H9 (cell line): ENCODE data around the gene TBC1D22A. TPM values are rescaled to one million over a fixed set of nuclear protein-coding genes. Genes with fewer than 3 reads are reported as not detected.

Experiments
- DNase-seq: peaks from one replicate; pipeline ENCODE4 v3.0.0-alpha.2; 2017
- H2AFZ ChIP-seq: one replicate; pipeline ENCODE4 v1.6.1; 2013; ENCODE audit warnings: mild to moderate bottlenecking, low read length, control low read depth, moderate library complexity
- H2AK5ac ChIP-seq: 2 replicates; pipeline ENCODE4 v1.6.1; 2013; ENCODE audit warnings: low read length, control low read depth, mixed read lengths; ENCODE audit not compliant: insufficient read length
- H2BK120ac ChIP-seq: one replicate; pipeline ENCODE4 v1.6.1; 2013; ENCODE audit warnings: low read depth, mild to moderate bottlenecking, low read length, control low read depth, inconsistent platforms; ENCODE audit not compliant: poor library complexity, severe bottlenecking
- H2BK12ac ChIP-seq: 2 replicates; pipeline ENCODE4 v1.6.1; 2013; ENCODE audit warnings: low read length, control low read depth, mixed read lengths, low read depth; ENCODE audit not compliant: insufficient read length
- H2BK15ac ChIP-seq: 2 replicates; pipeline ENCODE4 v1.6.1; 2013; ENCODE audit warnings: low read depth, low read length, control low read depth
- H2BK20ac ChIP-seq: one replicate; pipeline ENCODE4 v1.6.1; 2013; ENCODE audit warnings: low read depth, mild to moderate bottlenecking, low read length, control low read depth, inconsistent platforms; ENCODE audit not compliant: poor library complexity, severe bottlenecking
- H2BK5ac ChIP-seq: 2 replicates; pipeline ENCODE4 v1.6.1; 2013; ENCODE audit warnings: low read length, control low read depth, mixed read lengths; ENCODE audit not compliant: insufficient read length
- H3K14ac ChIP-seq: 2 replicates; pipeline ENCODE4 v1.6.1; 2013; ENCODE audit warnings: low read length, control low read depth; ENCODE audit not compliant: insufficient read depth
- H3K18ac ChIP-seq: 2 replicates; pipeline ENCODE4 v1.6.1; 2013; ENCODE audit warnings: low read depth, mild to moderate bottlenecking, mixed read lengths, low read length, control low read depth; ENCODE audit not compliant: insufficient read length
- H3K23ac ChIP-seq: 2 replicates; pipeline ENCODE4 v1.6.1; 2013; ENCODE audit warnings: low read length, control low read depth, mixed read lengths, low read depth; ENCODE audit not compliant: insufficient read length
- H3K23me2 ChIP-seq: 2 replicates; pipeline ENCODE4 v1.6.1; 2013; ENCODE audit warnings: low read depth, mild to moderate bottlenecking, mixed read lengths, low read length, control low read depth; ENCODE audit not compliant: insufficient read length, poor library complexity, severe bottlenecking
- H3K27ac ChIP-seq: 2 replicates; pipeline ENCODE4 v1.5.1; 2013; ENCODE audit warnings: low read length, control low read depth, mixed read lengths, low read depth; ENCODE audit not compliant: insufficient read length
- H3K27me3 ChIP-seq: 2 replicates; pipeline ENCODE4 v1.6.1; 2013; ENCODE audit warnings: low read length, control low read depth, inconsistent platforms; ENCODE audit not compliant: insufficient read depth
- H3K4ac ChIP-seq: 2 replicates; pipeline ENCODE4 v1.6.1; 2013; ENCODE audit warnings: low read depth, mild to moderate bottlenecking, control low read depth, inconsistent platforms, low read length, moderate library complexity
- H3K4me1 ChIP-seq: 2 replicates; pipeline ENCODE4 v1.6.1; 2013; ENCODE audit warnings: low read length, control low read depth, inconsistent platforms; ENCODE audit not compliant: insufficient read depth
- H3K4me2 ChIP-seq: 2 replicates; pipeline ENCODE4 v1.6.1; 2013; ENCODE audit warnings: low read length, control low read depth, mixed read lengths; ENCODE audit not compliant: insufficient read length, insufficient read depth
- H3K56ac ChIP-seq: 2 replicates; pipeline ENCODE4 v1.6.1; 2013; ENCODE audit warnings: low read depth, mild to moderate bottlenecking, mixed read lengths, low read length, control low read depth; ENCODE audit not compliant: insufficient read length
- H3K79me1 ChIP-seq: 2 replicates; pipeline ENCODE4 v1.6.1; 2013; ENCODE audit warnings: low read depth, mild to moderate bottlenecking, moderate library complexity, low read length, control low read depth, inconsistent platforms; ENCODE audit not compliant: insufficient read depth, poor library complexity, severe bottlenecking
- H3K79me2 ChIP-seq: 2 replicates; pipeline ENCODE4 v1.6.1; 2013; ENCODE audit warnings: low read length, control low read depth, inconsistent platforms; ENCODE audit not compliant: insufficient read depth
- H3K9ac ChIP-seq: 2 replicates; pipeline ENCODE4 v1.6.1; 2013; ENCODE audit warnings: low read length, control low read depth, mixed read lengths; ENCODE audit not compliant: insufficient read length; ENCODE audit errors: extremely low read depth
- H3K9me3 ChIP-seq: one replicate; pipeline ENCODE4 v1.6.1; 2013; ENCODE audit warnings: low read depth, low read length, inconsistent platforms; ENCODE audit not compliant: control insufficient read depth
- H3T11ph ChIP-seq: one replicate; pipeline ENCODE4 v1.6.1; 2013; ENCODE audit warnings: mild to moderate bottlenecking, low read length, control low read depth, inconsistent platforms
- H4K20me1 ChIP-seq: one replicate; pipeline ENCODE4 v1.6.1; 2013; ENCODE audit not compliant: control insufficient read depth, insufficient read length, insufficient read depth
- H4K5ac ChIP-seq: 2 replicates; pipeline ENCODE4 v1.6.1; 2013; ENCODE audit warnings: low read depth, mild to moderate bottlenecking, mixed read lengths, low read length, control low read depth; ENCODE audit not compliant: insufficient read length
- H4K8ac ChIP-seq: replicated peaks from 2 replicates; pipeline ENCODE4 v1.6.1; 2013; ENCODE audit warnings: low read length, control low read depth, mixed read lengths, low read depth; ENCODE audit not compliant: insufficient read length
- H4K91ac ChIP-seq: 2 replicates; pipeline ENCODE4 v1.6.1; 2013; ENCODE audit warnings: low read depth, mild to moderate bottlenecking, moderate library complexity, mixed read lengths, low read length, control low read depth; ENCODE audit not compliant: insufficient read length
- H3K27ac Mint-ChIP-seq, 3 experiments: 2 replicates in 2 of 3; 3 replicates in 1 of 3; pipeline ENCODE4 v1.8.0; 2020 to 2021; ENCODE audit warnings: mixed read lengths in 3 of 3, mild to moderate bottlenecking in 1 of 3, moderate library complexity in 1 of 3
- H3K27me3 Mint-ChIP-seq: 2 replicates; pipeline ENCODE4 v1.8.0; 2021; ENCODE audit warnings: low read depth, mild to moderate bottlenecking, moderate library complexity, mixed read lengths
- H3K36me3 Mint-ChIP-seq, 3 experiments: 2 replicates in 2 of 3; 3 replicates in 1 of 3; pipeline ENCODE4 v1.8.0; 2020 to 2021; ENCODE audit warnings: low read depth in 3 of 3, mixed read lengths in 3 of 3; ENCODE audit not compliant: insufficient read depth in 1 of 3
- H3K4me1 Mint-ChIP-seq, 2 experiments: 2 replicates each; pipeline ENCODE4 v1.8.0; 2020; ENCODE audit warnings: mixed read lengths in 2 of 2
- H3K4me3 Mint-ChIP-seq, 2 experiments: 2 replicates in 1 of 2; 3 replicates in 1 of 2; pipeline ENCODE4 v1.8.0; 2020 to 2021; ENCODE audit warnings: mild to moderate bottlenecking in 2 of 2, mixed read lengths in 2 of 2, moderate library complexity in 1 of 2
- H3K9me3 Mint-ChIP-seq, 2 experiments: 2 replicates in 1 of 2; 3 replicates in 1 of 2; pipeline ENCODE4 v1.8.0; 2020; ENCODE audit warnings: mild to moderate bottlenecking in 2 of 2, mixed read lengths in 2 of 2, moderate library complexity in 1 of 2
- CTCF ChIP-seq: fragments of 200-600 bp; sonication (generic); conservative IDR thresholded peaks from 3 replicates; pipeline ENCODE4 v1.8.0; 2021; ENCODE audit warnings: antibody characterized with exemption, mild to moderate bottlenecking
- WGBS: extraction: QIAGEN DNeasy Blood & Tissue Kit; methylation state at CpG from one replicate; pipeline ENCODE4 v1.1.7; 2013; ENCODE audit warnings: missing lambda C conversion rate, low lambda C conversion rate, mixed read lengths; ENCODE audit not compliant: insufficient read length; ENCODE audit errors: extremely low coverage; 5-methylcytosine and 5-hydroxymethylcytosine counted together
- total RNA-seq: library from RNA; stranded (reverse); gene quantifications from 2 replicates; pipeline ENCODE4 v1.2.1, GENCODE V29; 2021

TBC1D22A gene
- total RNA-seq, 1 experiment from 2014 or later: 20.8 TPM

GRCh38 chr22:46865052-46865434 lies 102.6 kb downstream of the TBC1D22A start:
- H3K4me3 Mint-ChIP-seq: no peak overlapping the region
- H3K9me3 Mint-ChIP-seq: peaks cover 0 to 3% of the 10 kb centered on the region in 2 experiments; a peak in 1 of 5 replicates
- no peak overlapping the region for H2BK120ac ChIP-seq
- no peaks in the 10 kb centered on the region; the same call in 1 of the 2 replicates for H3K4me1 ChIP-seq
- H4K8ac ChIP-seq: no peak overlapping the region
- peaks cover 4% of the 10 kb centered on the region for H3K79me1 ChIP-seq
- H3K4me2 ChIP-seq: no peak overlapping the region
- no peak overlapping the region for H2BK12ac ChIP-seq
- no peak overlapping the region for H3K56ac ChIP-seq
- H3T11ph ChIP-seq: no peak overlapping the region
- no peak overlapping the region for H2BK15ac ChIP-seq
- H2BK5ac ChIP-seq: no peak overlapping the region
- no peak overlapping the region for H3K23ac ChIP-seq
- H3K14ac ChIP-seq: no peak overlapping the region
- H3K36me3 Mint-ChIP-seq: peaks cover 0 to 15% (median 8%) of the 10 kb centered on the region in 3 experiments; a peak in 4 of 7 replicates
- no peaks in the 10 kb centered on the region for H3K23me2 ChIP-seq
- H3K9me3 ChIP-seq: no peaks in the 10 kb centered on the region
- H3K27ac Mint-ChIP-seq: peak overlapping the region in 1 of 3 experiments; percentile 81; a peak in 2 of 7 replicates
- H3K4ac ChIP-seq: no peak overlapping the region
- H2AK5ac ChIP-seq: no peak overlapping the region
- no peak overlapping the region for H4K91ac ChIP-seq
- no peak for TF ChIP-seq CTCF
- H3K4me1 Mint-ChIP-seq: peaks cover 19 to 27% of the 10 kb centered on the region in 2 experiments
- H3K79me2 ChIP-seq: no peaks in the 10 kb centered on the region; the same call in 1 of the 2 replicates
- no CpG with 5 or more reads among the region's 3 CpGs for WGBS
- no peaks in the 10 kb centered on the region for H3K27me3 ChIP-seq
- H3K27ac ChIP-seq: no peak overlapping the region
- H3K9ac ChIP-seq: no peak overlapping the region
- H4K20me1 ChIP-seq: no peaks in the 10 kb centered on the region
- no peaks in the 10 kb centered on the region for H3K27me3 Mint-ChIP-seq
- no peak for DNase-seq
- no peak overlapping the region for H3K18ac ChIP-seq
- H4K5ac ChIP-seq: no peak overlapping the region
- H2AFZ ChIP-seq: no peak overlapping the region
- no peak overlapping the region for H2BK20ac ChIP-seq
